Mammary epithelial cell (primary cell): ENCODE results near the gene GCA.

ENCODE experiments used
- EZH2 ChIP-seq: IDR thresholded peaks from 2 replicates; pipeline ENCODE4 v1.6.1; 2012; ENCODE audit warnings: low read length, inconsistent platforms, borderline replicate concordance
- TF ChIP-seq, protein P1 (sequence below), 2 donors: IDR thresholded peaks in 1 of 2; conservative IDR thresholded peaks in 1 of 2; 2 replicates each; pipeline ENCODE4 v1.5.1; 2011 to 2012; ENCODE audit warnings: inconsistent platforms in 2 of 2, low read length in 2 of 2, mild to moderate bottlenecking in 2 of 2, control low read depth in 1 of 2, low read depth in 1 of 2; ENCODE audit not compliant: insufficient read depth in 1 of 2; ENCODE audit errors: extremely low read depth in 1 of 2

DNA sequence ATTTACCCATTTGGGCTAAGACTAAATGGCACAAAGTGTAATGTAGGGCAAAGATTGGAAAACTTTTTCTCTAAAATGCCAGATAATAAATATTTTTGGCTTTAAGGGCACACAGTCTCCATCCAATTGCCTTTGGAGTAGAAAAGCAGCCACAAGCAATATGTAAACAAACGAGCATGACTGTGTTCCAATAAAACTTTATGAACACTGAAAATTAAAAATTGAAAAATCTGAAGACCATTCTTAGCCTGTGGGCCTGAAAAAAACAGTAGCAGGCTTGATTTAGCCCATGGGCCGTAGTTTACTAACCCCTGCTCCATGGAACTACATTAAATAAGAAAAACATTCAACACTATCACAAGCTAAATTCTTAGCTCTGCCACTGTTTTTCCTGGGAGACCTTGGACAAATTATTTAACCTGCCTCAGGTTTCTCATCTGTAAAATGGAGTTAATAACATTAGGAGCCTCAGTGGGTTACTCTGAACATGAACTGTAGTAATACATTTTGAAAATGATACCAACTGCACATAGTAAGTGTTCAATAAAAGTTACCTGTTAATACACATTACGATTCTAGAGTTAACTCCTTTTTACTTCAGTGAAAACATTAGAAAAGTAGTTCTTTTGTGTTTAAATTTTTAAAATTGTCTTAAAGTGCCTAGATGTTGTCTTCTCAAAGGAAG, 26.7 kb upstream of the GCA start:
- TF ChIP-seq, protein P1, sequence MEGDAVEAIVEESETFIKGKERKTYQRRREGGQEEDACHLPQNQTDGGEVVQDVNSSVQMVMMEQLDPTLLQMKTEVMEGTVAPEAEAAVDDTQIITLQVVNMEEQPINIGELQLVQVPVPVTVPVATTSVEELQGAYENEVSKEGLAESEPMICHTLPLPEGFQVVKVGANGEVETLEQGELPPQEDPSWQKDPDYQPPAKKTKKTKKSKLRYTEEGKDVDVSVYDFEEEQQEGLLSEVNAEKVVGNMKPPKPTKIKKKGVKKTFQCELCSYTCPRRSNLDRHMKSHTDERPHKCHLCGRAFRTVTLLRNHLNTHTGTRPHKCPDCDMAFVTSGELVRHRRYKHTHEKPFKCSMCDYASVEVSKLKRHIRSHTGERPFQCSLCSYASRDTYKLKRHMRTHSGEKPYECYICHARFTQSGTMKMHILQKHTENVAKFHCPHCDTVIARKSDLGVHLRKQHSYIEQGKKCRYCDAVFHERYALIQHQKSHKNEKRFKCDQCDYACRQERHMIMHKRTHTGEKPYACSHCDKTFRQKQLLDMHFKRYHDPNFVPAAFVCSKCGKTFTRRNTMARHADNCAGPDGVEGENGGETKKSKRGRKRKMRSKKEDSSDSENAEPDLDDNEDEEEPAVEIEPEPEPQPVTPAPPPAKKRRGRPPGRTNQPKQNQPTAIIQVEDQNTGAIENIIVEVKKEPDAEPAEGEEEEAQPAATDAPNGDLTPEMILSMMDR (conservative IDR thresholded peaks at IDR 0.05 in 1 of 2, IDR thresholded peaks at IDR 0.05 in 1 of 2; ENCODE audit: extremely low read depth in 1 of 2, insufficient read depth in 1 of 2, low read depth in 1 of 2, low read length in 2 of 2), result no peak
- no peak for TF ChIP-seq EZH2
